Spinal cord (tissue), 10 donors: ENCODE measurements around the gene CELF4. TPM values are rescaled to one million over a fixed set of nuclear protein-coding genes. Genes with fewer than 3 reads are reported as not detected.
A peak's percentile ranks its signal among the peaks of the same experiment; 100 is the strongest.

Experiments used
- DNase-seq, 6 donors: peaks; one replicate each; pipeline versions ENCODE4 v3.0.0 to v3.0.0-alpha.2; 2013 to 2015; ENCODE audit warnings: low spot score in 6 of 6, low read depth in 4 of 6
- H3K27ac ChIP-seq: one replicate; pipeline ENCODE4 v1.5.1; 2013; ENCODE audit warnings: low read depth, low read length, control low read depth
- H3K27me3 ChIP-seq: one replicate; pipeline ENCODE4 v1.6.1; 2013; ENCODE audit warnings: low read length; ENCODE audit not compliant: control insufficient read depth, insufficient read depth
- H3K36me3 ChIP-seq: one replicate; pipeline ENCODE4 v1.6.1; 2013; ENCODE audit warnings: low read length; ENCODE audit not compliant: control insufficient read depth, insufficient read depth
- H3K4me1 ChIP-seq: one replicate; pipeline ENCODE4 v1.6.1; 2013; ENCODE audit warnings: low read length; ENCODE audit not compliant: control insufficient read depth, insufficient read depth
- H3K4me3 ChIP-seq: one replicate; pipeline ENCODE4 v1.5.1; 2013; ENCODE audit warnings: low read depth, low read length, control low read depth
- H3K9me3 ChIP-seq: one replicate; pipeline ENCODE4 v1.6.1; 2013; ENCODE audit warnings: low read length; ENCODE audit not compliant: control insufficient read depth, insufficient read depth
- WGBS: methylation state at CpG from one replicate; pipeline ENCODE4 v1.1.5; 2013; ENCODE audit warnings: missing lambda C conversion rate; ENCODE audit not compliant: insufficient coverage; 5-methylcytosine and 5-hydroxymethylcytosine counted together
- polyA plus RNA-seq, 2 donors: library from polyadenylated mRNA; unstranded; fragments of 120-200 nt; gene quantifications; one replicate each; pipeline ENCODE4 v1.2.1, GENCODE V29; 2013; ENCODE audit not compliant: insufficient read length in 2 of 2
- total RNA-seq, 2 donors: library from RNA; depleted of rRNA in 1 of 2; stranded (reverse); fragments of 120-200 nt in 1 of 2; fragments of >200 nt in 1 of 2; gene quantifications; one replicate each; pipeline versions ENCODE4 v1.2.3 to v1.2.4, GENCODE V29; 2013 to 2014
- donor health status: healthy.

CELF4 gene
- total and polyA plus RNA-seq, 4 donors = 26.6 to 139 (median 89.9) TPM

DNA sequence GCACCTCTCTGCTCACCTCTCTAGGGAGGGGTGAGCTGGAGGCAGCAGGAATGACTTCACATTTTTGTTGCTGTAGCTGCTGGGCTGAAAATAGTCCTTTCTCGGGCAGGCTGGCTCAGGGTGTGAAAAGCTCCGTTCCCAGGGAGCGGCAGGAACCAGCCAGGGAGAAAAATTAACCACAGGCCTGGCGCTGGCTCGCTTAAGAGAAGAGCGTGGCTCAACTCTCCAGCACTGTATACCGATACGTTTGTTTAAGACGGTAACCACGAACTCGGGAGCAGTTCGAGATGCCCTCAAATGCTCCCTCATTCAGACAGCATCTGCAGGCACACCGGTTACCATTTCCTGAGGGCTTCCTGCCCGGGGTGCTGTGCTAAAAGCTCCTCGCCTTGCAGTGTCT is 129.6 kb downstream of the CELF4 start:
- no peak for DNase-seq
- no peak overlapping the region for H3K27ac ChIP-seq
- WGBS = 40% methylated on average over 14 of the region's 15 CpGs
- peaks cover 32% of the 10 kb centered on the region for H3K4me1 ChIP-seq
- H3K4me3 ChIP-seq = no peak overlapping the region
- H3K36me3 ChIP-seq = no peaks in the 10 kb centered on the region
- H3K27me3 ChIP-seq = no peaks in the 10 kb centered on the region
- no peaks in the 10 kb centered on the region for H3K9me3 ChIP-seq

GRCh38 chr18:37435150-37435867 is 130.3 kb downstream of the CELF4 start:
- 83% methylated on average over 5 of the region's 5 CpGs for WGBS
- Histone ChIP-seq H3K27ac (no peak overlapping the region), H3K4me1 (peaks cover 32% of the 10 kb centered on the region), H3K27me3 (no peaks in the 10 kb centered on the region), H3K9me3 (no peaks in the 10 kb centered on the region), H3K36me3 (no peaks in the 10 kb centered on the region), H3K4me3 (no peak overlapping the region)
- no peak for DNase-seq

DNA sequence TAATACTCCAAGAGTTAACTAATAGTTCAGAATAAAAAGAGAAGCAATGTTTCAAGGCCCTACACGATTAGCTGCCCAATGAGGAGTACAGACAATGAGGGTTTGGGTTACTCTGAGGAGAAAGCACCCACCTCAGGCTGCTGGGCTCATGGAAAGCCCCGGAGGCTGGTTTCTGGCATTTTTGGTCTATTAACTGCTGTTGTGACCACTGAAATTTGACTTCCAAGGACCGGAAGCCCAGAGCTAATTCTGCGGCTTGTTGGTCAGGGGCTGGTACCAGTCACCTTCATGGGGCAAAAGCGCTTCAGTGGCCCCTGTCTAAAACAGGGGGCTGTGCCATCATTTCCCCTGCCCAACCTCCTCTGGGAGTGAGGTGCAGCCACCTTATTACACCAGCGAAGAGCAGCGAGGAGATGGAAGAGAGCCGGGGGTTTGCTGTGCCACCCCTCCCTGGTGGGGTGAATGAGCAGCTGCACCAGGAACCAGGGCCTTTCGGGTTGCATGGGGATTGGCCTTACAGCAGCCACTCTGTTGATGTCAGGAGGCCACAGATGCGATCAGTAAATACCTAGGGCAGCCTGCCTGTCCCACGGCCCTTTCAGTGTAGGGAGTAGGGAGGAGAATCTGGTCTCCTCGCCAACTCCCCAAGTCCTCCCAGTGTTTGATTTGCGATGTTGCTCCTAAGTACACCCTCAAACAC is 131.3 kb downstream of the CELF4 start:
- Histone ChIP-seq H3K9me3 (no peaks in the 10 kb centered on the region), H3K4me3 (no peak overlapping the region), H3K4me1 (peaks cover 25% of the 10 kb centered on the region), H3K36me3 (no peaks in the 10 kb centered on the region), H3K27ac (no peak overlapping the region), H3K27me3 (no peaks in the 10 kb centered on the region)
- no peak for DNase-seq
- WGBS = 83% methylated on average over 8 of the region's 13 CpGs

DNA sequence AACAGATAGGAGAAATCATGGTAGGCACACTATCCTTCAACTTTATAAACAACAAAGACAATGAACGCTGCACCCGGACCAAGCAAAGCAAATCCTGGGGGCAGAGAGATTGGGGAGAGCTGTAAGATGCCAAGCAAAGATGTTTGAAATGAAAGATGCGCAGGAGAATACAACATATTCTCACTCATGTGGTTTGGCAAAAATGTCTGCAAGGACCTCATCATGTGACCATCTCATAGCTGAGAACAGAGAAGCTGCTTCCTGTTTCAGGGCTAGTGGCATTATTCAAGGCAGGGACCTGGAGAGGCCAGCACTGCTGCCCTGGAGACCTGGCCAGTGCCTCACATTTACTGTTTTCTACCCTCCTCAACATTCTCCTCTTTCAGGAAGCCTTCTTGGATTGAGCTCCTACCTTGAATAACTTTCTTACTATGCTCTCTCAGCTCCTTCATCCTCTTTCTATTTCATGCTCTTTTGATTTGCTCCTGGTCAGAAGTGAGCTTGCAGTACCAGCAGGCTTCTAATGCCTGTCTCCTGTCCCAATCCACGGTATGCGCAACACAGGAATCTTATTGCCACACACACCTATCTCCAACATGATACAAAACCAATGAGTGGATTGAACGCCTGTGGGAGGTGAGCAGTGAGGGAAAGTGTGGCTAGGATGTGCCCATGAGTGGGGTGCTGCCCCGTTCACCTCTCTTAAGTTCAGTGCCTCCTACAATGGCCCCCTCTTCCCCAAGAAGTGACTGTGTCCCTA is 133.0 kb downstream of the CELF4 start:
- Histone ChIP-seq H3K4me1 (peaks cover 25% of the 10 kb centered on the region), H3K27me3 (no peaks in the 10 kb centered on the region), H3K4me3 (no peak overlapping the region), H3K9me3 (no peaks in the 10 kb centered on the region), H3K36me3 (no peaks in the 10 kb centered on the region), H3K27ac (no peak overlapping the region)
- WGBS = 100% methylated on average over 1 of the region's 7 CpGs
- DNase-seq = no peak

DNA sequence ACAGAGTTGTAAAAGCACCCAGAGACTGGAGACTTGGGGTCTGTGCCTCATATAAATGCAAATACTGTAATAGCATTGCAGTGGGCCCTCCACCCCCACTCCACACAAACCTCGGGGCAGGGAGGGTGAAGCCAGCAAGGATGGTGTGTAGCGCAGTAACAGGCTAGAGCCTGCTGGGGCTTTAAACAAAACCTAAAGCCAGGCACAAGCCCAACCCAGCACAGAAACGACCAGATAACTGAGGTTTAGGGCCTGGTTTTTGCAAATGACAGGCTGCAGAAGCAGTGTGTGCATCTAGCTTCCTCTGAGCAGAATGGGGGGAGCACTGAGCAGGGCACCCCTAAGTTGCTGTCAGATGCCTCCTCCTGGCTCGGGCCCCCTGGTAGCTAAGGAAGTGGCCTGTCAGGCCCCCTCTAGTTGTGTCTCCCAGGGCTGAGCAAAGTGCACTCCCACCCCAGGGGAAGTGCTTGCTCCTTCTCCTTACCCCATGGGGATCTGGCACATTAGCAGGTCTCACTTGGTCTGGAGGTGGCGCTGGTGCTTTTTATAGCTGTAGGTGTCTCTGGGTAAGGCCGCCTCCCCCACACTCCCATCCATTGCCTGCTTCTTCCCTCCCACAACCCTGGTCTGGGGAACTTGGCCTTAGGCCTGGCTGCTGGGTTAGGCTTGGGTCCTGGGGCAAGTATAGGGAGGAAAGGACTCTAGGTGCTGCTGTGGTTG is 135.1 kb downstream of the CELF4 start:
- H3K4me3 ChIP-seq = no peak overlapping the region
- H3K4me1 ChIP-seq = peaks cover 10% of the 10 kb centered on the region
- H3K27me3 ChIP-seq = no peaks in the 10 kb centered on the region
- H3K36me3 ChIP-seq = no peaks in the 10 kb centered on the region
- no peaks in the 10 kb centered on the region for H3K9me3 ChIP-seq
- no peak for DNase-seq
- H3K27ac ChIP-seq = no peak overlapping the region
- WGBS = 35% methylated on average over 2 of the region's 6 CpGs

DNA sequence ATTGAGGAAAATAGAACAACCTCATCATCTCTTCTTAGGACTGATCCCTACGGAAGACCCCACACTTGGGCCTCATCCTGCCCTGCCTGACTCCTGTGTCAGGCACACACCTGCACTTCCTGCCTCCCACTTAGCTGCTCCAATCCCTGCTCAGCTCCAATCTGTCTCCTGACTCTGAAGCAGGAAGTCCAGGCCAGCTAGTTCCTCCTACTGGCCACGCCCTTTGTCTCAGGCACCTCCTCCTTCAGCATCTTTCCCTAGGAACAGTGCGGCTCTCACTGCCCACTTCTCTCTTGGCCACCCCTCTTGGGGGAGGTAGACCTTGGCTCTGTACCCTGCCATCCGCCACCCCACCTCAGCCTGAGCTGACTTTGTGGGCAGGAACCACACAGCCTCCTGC is 135.8 kb downstream of the CELF4 start:
- 97% methylated on average over 3 of the region's 4 CpGs for WGBS
- Histone ChIP-seq H3K4me3 (no peak overlapping the region), H3K27ac (no peak overlapping the region), H3K36me3 (no peaks in the 10 kb centered on the region), H3K27me3 (no peaks in the 10 kb centered on the region), H3K9me3 (no peaks in the 10 kb centered on the region), H3K4me1 (peaks cover 9% of the 10 kb centered on the region)
- DNase-seq = no peak

GRCh38 chr18:37428288-37428974 is 137.2 kb downstream of the CELF4 start:
- H3K27me3 ChIP-seq = no peaks in the 10 kb centered on the region
- DNase-seq = no peak
- 83% methylated on average over 4 of the region's 7 CpGs for WGBS
- no peak overlapping the region for H3K27ac ChIP-seq
- no peaks in the 10 kb centered on the region for H3K36me3 ChIP-seq
- H3K4me3 ChIP-seq = no peak overlapping the region
- peaks cover 7% of the 10 kb centered on the region for H3K4me1 ChIP-seq
- no peaks in the 10 kb centered on the region for H3K9me3 ChIP-seq

GRCh38 chr18:37426586-37426985 is 139.0 kb downstream of the CELF4 start:
- Histone ChIP-seq H3K27ac (no peak overlapping the region), H3K27me3 (no peaks in the 10 kb centered on the region), H3K9me3 (no peaks in the 10 kb centered on the region), H3K4me1 (peaks cover 18% of the 10 kb centered on the region), H3K36me3 (no peaks in the 10 kb centered on the region), H3K4me3 (no peak overlapping the region)
- DNase-seq = peak in 1 of 6 donors; percentile 55
- 89% methylated on average over 5 of the region's 15 CpGs for WGBS

GRCh38 chr18:37425222-37425621 is 140.4 kb downstream of the CELF4 start:
- no peak overlapping the region for H3K27ac ChIP-seq
- no peaks in the 10 kb centered on the region for H3K9me3 ChIP-seq
- no peaks in the 10 kb centered on the region for H3K27me3 ChIP-seq
- no peak for DNase-seq
- WGBS = 83% methylated on average over 4 of the region's 6 CpGs
- no peaks in the 10 kb centered on the region for H3K36me3 ChIP-seq
- no peak overlapping the region for H3K4me3 ChIP-seq
- peaks cover 21% of the 10 kb centered on the region for H3K4me1 ChIP-seq
